Activated naive CD8-positive, alpha-beta T cell treated with anti-CD3 and anti-CD28 coated beads, Interleukin-2, amount 50 U/mL, for 24 hours (primary cell): Measurements from ENCODE around the gene PRELID3B.
A peak's percentile ranks its signal among the peaks of the same experiment; 100 is the strongest.

Experiments
- ATAC-seq: fragments of 150-1000 bp; cut with Tn5 transposase; one replicate; pipeline ENCODE4 v1.10.0; 2021
- DNase-seq: peaks from one replicate; pipeline ENCODE4 v3.0.0; 2021
- H3K27ac Mint-ChIP-seq: one replicate; pipeline ENCODE4 v1.8.0; 2021; ENCODE audit warnings: mild to moderate bottlenecking, mixed read lengths
- H3K27me3 Mint-ChIP-seq: one replicate; pipeline ENCODE4 v1.8.0; 2021; ENCODE audit warnings: mixed read lengths
- H3K36me3 Mint-ChIP-seq: one replicate; pipeline ENCODE4 v1.8.0; 2021; ENCODE audit warnings: low read depth, mixed read lengths
- H3K4me1 Mint-ChIP-seq: one replicate; pipeline ENCODE4 v1.8.0; 2021; ENCODE audit warnings: mixed read lengths
- H3K4me3 Mint-ChIP-seq: one replicate; pipeline ENCODE4 v1.8.0; 2021; ENCODE audit warnings: mild to moderate bottlenecking, moderate library complexity, mixed read lengths
- H3K9me3 Mint-ChIP-seq: one replicate; pipeline ENCODE4 v1.8.0; 2021; ENCODE audit warnings: mixed read lengths

The PRELID3B gene

DNA sequence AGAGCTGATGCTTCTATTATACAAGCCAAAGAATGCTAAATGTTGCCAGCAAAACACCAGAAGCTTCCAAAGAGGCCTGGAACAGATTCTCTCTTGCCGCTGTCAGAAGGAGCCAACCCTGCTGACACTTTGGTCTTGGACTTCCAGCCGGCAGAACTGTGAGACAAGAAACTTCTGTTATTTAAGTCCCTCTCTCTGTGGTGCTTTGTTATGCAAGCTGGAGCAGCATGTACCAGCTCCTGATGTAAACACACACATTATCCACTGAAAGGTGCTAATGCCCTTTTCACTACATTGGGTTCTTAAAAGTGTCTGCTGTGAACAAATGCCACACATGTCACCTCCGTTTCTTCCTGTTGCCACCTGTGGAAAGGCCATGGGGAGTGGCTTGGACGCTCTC lies 25.9 kb upstream of the PRELID3B start:
- no peak for DNase-seq
- Mint-ChIP-seq H3K27ac (no peak overlapping the region), H3K36me3 (no peaks in the 10 kb centered on the region), H3K4me1 (peaks cover 4% of the 10 kb centered on the region), H3K27me3 (peaks cover 22% of the 10 kb centered on the region), H3K4me3 (no peak overlapping the region), H3K9me3 (no peaks in the 10 kb centered on the region)
- ATAC-seq = no peak

DNA sequence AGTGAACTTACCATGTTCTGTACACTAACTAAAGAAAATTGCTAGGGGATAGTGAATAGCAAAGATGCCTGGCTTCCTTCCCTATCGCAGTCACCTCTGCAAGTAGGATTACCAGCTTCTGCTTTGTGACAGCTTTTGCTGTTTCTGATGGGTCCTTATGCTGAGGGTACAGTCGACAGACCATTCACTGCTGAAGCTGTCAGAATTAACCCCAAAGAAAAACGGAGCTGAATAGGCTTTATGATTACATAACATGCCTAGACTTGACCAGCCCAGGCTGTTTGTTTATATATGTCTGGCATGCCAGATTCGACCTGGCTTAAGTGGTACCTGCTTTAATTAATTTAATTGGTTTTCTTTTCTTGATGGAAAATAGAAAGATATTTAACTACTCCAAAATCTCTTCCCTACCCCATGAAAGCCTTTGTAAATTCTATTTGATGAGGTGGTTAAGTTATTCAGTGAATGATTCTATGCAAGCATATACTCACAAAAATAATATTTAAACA lies 21.7 kb upstream of the PRELID3B start:
- H3K36me3 Mint-ChIP-seq = no peaks in the 10 kb centered on the region
- peaks cover 15% of the 10 kb centered on the region for H3K27me3 Mint-ChIP-seq
- no peaks in the 10 kb centered on the region for H3K4me1 Mint-ChIP-seq
- DNase-seq (no peak), ATAC-seq (no peak)
- H3K4me3 Mint-ChIP-seq = no peak overlapping the region
- H3K27ac Mint-ChIP-seq = no peak overlapping the region
- H3K9me3 Mint-ChIP-seq = no peaks in the 10 kb centered on the region

DNA sequence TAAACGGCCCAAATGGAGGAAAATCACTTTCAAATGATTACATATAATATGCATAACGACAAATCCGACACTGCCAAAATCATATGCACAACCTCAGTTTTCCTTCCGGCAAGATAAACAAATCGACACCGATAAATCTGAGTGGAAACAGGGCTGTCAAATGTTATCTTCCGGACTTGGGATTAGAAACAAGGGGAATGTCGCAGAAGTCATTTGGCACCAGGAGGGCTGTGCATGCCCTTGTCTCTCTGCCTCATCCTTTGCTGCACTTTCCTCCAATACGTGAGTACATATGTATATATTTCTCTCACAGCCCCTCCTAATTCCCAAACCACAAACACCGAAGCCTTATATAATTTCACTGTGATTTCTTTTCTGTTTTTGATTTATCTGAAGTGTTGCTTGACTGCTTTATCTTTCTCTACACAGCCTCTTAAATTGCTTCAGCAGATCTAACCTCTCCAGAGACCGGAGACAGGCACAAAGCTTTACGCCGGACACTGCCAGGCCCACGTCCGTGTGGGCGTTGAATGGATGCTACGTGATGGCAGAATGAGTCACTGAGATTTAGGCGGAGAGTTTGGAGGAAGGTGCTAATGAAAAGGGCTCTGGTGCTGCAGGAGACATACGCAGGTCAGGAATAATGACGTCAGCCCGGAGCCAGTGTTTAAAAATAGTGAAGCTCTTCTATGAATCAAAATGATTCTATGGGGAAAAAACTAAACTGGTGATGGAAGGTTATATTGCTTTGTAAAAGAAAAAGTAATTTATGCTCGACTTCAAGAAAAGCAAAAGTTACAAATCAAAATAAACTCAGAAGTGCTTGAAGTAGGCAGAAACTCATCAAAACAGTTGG lies 21.0 kb upstream of the PRELID3B start:
- Mint-ChIP-seq H3K36me3 (no peaks in the 10 kb centered on the region), H3K27ac (no peak overlapping the region), H3K4me3 (no peak overlapping the region), H3K4me1 (no peaks in the 10 kb centered on the region), H3K9me3 (no peaks in the 10 kb centered on the region), H3K27me3 (peaks cover 15% of the 10 kb centered on the region)
- DNase-seq (no peak), ATAC-seq (no peak)

DNA sequence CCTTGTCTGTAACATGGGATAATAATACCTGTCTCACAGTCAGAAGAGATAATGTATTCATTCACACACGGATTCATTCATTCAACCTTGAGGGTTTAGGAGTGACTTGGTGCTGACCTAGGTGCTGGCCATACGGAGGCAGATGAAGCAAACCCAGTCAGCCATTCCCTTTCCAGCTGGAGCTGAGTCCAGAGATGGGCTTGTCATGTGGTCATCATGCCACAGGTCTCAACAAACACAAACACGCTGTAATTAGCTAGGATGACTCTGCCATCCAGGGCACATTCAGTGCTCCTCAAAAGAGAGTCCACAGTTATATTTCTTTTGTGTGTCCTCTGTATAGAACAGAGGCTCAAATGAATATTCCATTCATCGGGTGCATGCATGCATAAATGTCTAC lies 19.5 kb upstream of the PRELID3B start:
- H3K9me3 Mint-ChIP-seq = no peaks in the 10 kb centered on the region
- H3K36me3 Mint-ChIP-seq = no peaks in the 10 kb centered on the region
- H3K27ac Mint-ChIP-seq = no peak overlapping the region
- DNase-seq (no peak), ATAC-seq (no peak)
- no peak overlapping the region for H3K4me3 Mint-ChIP-seq
- H3K27me3 Mint-ChIP-seq = peaks cover 14% of the 10 kb centered on the region
- no peaks in the 10 kb centered on the region for H3K4me1 Mint-ChIP-seq

DNA sequence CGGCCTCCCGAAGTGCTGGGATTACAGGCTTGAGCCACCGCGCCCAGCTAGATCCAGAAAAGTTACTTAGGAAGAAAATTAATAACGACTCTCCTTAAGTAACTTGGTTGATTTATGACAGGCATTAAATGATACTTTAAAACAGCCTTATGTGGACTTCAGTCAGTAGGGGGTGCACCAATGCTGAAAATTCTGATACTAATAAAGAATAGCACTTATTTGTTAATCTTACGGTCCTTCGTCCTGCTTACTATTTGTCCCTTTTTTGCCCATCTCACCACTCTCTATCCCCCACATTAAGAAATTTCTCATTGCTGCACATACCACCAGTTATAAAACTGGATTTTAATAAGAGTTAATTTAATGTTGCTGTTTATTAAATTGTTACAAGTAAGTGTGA lies 12.7 kb upstream of the PRELID3B start:
- no peak overlapping the region for H3K27ac Mint-ChIP-seq
- ATAC-seq = no peak
- no peaks in the 10 kb centered on the region for H3K4me1 Mint-ChIP-seq
- H3K9me3 Mint-ChIP-seq = no peaks in the 10 kb centered on the region
- peaks cover 24% of the 10 kb centered on the region for H3K27me3 Mint-ChIP-seq
- no peak for DNase-seq
- H3K4me3 Mint-ChIP-seq = no peak overlapping the region
- H3K36me3 Mint-ChIP-seq = no peaks in the 10 kb centered on the region

DNA sequence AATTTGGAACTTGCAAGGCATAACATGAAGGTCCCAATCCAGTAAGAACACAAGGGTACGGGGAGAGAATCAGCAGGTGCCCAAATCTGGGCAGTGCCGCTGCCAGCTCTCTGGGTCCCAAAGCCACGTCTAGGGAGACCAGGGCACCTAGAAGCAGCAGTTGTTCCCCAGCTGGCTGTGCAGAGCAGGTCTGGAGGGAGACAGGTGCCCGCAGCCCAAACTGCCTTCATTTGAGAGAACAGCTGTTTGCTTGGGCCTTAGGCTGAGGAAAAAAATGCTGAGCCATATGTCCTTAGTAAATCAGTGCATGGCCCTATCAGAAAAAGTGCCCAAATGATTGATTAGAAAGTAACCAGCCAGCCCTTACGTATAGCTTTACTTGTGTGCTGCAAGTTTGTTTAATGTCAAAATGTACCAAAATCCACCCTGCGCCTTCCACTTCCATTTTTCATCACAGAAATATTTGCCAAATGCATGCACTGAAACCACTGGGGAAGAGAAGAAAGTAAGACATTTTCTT lies 9.1 kb upstream of the PRELID3B start:
- no peak overlapping the region for H3K27ac Mint-ChIP-seq
- ATAC-seq (no peak), DNase-seq (no peak)
- peaks cover 15% of the 10 kb centered on the region for H3K4me1 Mint-ChIP-seq
- H3K9me3 Mint-ChIP-seq = no peaks in the 10 kb centered on the region
- no peak overlapping the region for H3K4me3 Mint-ChIP-seq
- peaks cover 20% of the 10 kb centered on the region for H3K27me3 Mint-ChIP-seq
- H3K36me3 Mint-ChIP-seq = no peaks in the 10 kb centered on the region

DNA sequence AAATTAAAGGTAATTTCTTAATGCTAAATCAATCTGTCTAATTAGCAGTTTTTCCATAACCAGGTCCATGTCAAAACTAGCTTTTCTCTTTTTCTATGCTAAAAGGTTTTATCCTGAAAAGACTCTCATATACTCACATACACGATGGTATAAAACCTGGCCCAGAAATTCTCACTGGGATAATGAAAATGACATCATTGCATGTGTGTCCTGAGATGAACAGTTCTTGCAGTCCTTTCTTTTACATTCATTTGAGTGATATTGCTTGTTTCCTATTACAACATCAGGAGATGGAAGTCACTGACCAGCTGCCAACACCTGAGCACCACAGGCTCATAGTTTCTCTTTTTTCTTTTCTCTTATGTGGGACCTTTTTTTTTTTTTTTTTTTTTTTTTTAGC lies 7.9 kb upstream of the PRELID3B start:
- no peak for ATAC-seq
- H3K27ac Mint-ChIP-seq = no peak overlapping the region

DNA sequence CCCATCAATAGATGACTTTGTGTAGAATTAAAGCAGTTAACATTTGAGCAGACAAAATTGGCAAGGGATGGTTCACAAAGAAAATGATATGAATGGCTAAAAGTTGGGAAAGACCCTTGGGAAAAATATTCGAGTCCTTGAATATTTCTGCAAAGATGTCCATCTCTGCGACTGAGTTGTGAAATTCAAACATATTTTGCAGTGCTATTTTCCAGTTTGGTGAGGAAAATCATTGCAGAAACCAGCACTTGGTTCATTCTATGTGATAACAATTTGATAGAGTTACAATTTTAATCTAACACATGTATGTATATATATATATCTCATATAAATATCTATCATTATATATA lies 6.1 kb upstream of the PRELID3B start:
- DNase-seq (no peak), ATAC-seq (no peak)
- Mint-ChIP-seq H3K9me3 (no peaks in the 10 kb centered on the region), H3K4me1 (peaks cover 31% of the 10 kb centered on the region), H3K27ac (no peak overlapping the region), H3K36me3 (no peaks in the 10 kb centered on the region), H3K27me3 (peaks cover 17% of the 10 kb centered on the region), H3K4me3 (no peak overlapping the region)

More for the DNA sequence above, 7.9 kb upstream of the PRELID3B start:
- H3K36me3 Mint-ChIP-seq = no peaks in the 10 kb centered on the region
- no peaks in the 10 kb centered on the region for H3K9me3 Mint-ChIP-seq
- peaks cover 20% of the 10 kb centered on the region for H3K4me1 Mint-ChIP-seq
- DNase-seq = no peak
- H3K27me3 Mint-ChIP-seq = peaks cover 20% of the 10 kb centered on the region
- no peak overlapping the region for H3K4me3 Mint-ChIP-seq

DNA sequence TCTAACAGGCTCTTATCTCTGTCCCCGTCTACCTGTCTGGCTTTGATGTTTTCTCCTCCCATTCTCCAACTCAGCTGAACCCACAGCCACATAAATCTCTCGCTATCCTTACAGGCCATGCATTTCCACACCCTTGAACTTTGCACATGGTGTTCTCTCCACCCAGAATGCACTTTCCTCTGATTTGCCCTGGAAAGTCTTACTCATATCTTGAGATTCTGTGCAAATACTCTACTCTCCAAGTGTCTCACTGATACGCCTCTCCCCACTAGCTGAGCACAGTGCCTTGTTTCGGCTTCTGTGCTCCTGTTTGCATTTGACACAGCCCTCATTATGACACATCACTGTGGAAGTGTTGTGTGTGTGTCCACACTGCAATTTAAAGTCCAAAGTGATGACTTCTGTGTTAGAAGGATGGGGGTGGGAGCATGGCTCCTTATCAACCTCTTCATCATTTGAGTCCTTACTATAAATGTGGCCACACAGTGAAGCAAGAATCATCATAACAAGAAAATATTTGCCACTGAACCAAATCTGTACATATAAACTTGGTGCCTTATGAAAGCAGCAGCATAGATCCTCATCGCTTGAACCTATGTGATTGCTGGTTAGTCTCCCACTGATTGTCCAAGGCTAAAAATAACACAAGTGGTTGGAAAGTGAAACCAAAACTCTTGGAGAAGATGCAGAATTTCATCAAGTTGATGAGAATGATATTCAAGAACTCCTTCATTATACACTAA lies 5.5 kb upstream of the PRELID3B start:
- peak overlapping the region; percentile 30 for H3K27ac Mint-ChIP-seq
- ATAC-seq (peak; percentile 53), DNase-seq (no peak)
- peaks cover 36% of the 10 kb centered on the region for H3K4me1 Mint-ChIP-seq
- H3K4me3 Mint-ChIP-seq = no peak overlapping the region
- H3K36me3 Mint-ChIP-seq = no peaks in the 10 kb centered on the region
- H3K27me3 Mint-ChIP-seq = peaks cover 17% of the 10 kb centered on the region
- H3K9me3 Mint-ChIP-seq = no peaks in the 10 kb centered on the region

DNA sequence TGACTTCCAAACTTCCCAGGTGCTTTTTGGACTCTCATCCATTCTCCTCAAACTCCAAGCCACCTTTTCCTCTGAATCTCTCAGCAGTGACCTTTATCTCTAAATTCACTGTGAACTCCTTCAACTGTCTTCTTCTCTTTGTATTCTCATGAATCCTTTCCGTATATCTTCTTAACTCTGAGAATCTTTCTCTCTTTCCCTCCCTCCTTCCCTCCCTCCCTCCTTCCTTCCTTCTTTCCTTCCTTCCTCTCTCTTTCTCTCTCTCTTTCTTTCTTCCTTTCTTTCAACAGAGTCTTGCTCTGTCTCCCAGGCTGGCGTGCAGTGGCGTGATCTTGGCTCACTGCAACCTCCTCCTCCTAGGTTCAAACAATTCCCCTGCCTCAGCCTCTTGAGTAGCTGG lies 4.3 kb upstream of the PRELID3B start:
- Mint-ChIP-seq H3K4me1 (peaks cover 39% of the 10 kb centered on the region), H3K36me3 (no peaks in the 10 kb centered on the region), H3K27me3 (peaks cover 9% of the 10 kb centered on the region), H3K4me3 (no peak overlapping the region), H3K27ac (no peak overlapping the region), H3K9me3 (no peaks in the 10 kb centered on the region)
- DNase-seq = no peak
- ATAC-seq = no peak

DNA sequence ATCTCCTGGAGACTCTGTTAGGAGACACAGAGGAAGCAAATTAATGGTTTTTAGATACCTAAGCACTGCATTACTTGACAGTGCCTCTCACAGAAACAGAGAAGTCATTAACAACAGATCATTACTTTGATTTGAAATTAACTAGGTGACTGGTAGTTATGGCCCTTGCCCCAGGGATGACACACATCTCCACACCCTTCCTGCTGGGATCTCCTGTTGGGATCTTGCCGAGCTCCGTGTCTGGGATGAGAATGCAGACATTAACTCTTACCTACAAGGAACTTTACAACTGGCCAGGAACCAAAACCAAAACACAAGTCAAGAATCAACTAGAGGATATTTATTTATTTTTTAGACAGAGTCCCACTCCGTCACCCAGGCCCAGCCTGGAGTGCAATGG lies 2.2 kb upstream of the PRELID3B start:
- Mint-ChIP-seq H3K4me1 (peaks cover 55% of the 10 kb centered on the region), H3K27me3 (no peaks in the 10 kb centered on the region), H3K27ac (no peak overlapping the region), H3K9me3 (no peaks in the 10 kb centered on the region), H3K36me3 (peaks cover 16% of the 10 kb centered on the region), H3K4me3 (no peak overlapping the region)
- ATAC-seq (no peak), DNase-seq (no peak)

DNA sequence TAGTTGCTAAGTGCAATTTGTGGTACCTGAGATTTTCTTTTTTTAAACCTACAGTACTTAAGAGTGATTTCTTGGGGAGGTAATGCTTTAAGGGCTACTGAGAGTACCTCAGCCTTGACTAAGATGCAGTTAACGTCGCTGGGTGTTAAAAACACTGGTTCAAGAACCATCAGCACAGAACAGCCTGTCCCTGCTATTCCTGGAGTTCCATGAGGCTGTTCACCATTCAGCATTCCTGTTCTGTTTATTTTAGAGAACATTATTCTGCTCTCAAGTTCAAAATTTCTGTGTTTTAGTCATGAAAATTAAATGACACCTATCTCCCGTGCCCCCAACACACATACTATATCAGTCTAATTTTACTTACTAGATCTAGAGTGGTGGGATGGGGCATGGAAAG lies 1.7 kb upstream of the PRELID3B start:
- peaks cover 20% of the 10 kb centered on the region for H3K36me3 Mint-ChIP-seq
- H3K9me3 Mint-ChIP-seq = no peaks in the 10 kb centered on the region
- ATAC-seq (no peak), DNase-seq (no peak)
- H3K27ac Mint-ChIP-seq = no peak overlapping the region
- H3K27me3 Mint-ChIP-seq = no peaks in the 10 kb centered on the region
- no peak overlapping the region for H3K4me3 Mint-ChIP-seq
- H3K4me1 Mint-ChIP-seq = peaks cover 60% of the 10 kb centered on the region

DNA sequence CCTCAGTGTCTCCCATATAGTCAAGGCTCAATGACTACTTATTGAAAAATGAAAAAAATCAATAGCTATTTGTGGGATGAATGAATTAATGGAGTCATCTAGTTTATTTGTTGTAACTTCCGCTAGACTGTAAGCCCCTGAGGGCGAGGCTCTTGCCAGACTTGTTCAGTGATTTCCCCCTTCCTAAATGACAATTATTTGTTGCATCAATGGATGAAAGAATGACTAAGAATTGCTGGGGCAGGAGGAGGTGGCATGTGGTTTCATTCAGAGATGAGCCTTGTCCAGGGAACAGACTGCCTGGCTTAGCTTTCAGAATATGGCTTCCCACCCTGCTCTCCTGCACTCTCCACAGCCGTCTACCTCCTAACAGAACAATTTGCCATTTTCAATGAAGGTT lies 1.1 kb upstream of the PRELID3B start:
- peak overlapping the region; percentile 71 for H3K4me3 Mint-ChIP-seq
- H3K36me3 Mint-ChIP-seq = peaks cover 25% of the 10 kb centered on the region
- ATAC-seq = no peak
- DNase-seq = peak; percentile 20
- no peaks in the 10 kb centered on the region for H3K27me3 Mint-ChIP-seq
- H3K9me3 Mint-ChIP-seq = no peaks in the 10 kb centered on the region
- H3K27ac Mint-ChIP-seq = peak overlapping the region; percentile 84
- H3K4me1 Mint-ChIP-seq = peaks cover 65% of the 10 kb centered on the region

DNA sequence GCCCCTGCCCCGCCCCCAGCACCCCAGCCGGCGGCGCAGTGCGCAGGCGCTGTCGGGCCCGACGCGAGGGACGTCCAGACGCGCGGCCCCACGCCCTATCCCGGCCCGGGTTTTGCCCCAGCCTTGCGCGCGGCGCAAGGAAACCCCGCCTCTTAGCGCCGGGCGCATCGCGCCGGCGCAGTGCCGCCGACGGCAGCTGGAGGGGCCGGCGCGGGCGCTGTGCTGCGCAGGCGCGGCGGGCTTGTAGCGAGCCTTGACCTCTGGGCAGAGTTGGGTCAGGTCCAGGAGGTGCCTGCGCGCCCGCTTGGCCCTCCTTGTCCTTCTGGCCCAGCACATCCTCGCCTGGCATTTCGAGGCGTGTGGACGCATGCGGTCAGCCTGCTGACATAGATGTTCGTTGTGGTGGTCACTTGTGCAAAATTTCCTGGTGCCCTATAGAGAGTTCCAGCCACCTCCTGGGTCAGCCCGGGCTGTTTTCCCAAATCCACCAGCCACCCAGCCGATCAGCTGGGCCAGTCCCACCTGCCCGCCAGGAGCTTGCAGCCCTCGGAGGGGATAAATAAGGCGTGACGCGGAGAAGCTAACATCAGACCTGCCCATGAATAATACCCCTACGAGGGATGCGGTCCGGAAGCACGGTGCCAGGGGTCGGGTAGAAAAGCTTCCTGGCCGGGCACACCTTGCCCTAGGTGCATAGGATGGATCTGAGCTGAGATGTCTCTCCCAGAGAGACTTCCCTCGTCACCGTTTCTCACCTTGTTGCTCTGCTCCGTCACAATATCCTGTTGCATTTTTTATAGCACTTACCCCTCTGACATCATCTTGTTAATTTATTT lies 428 bp upstream of the PRELID3B start:
- Mint-ChIP-seq H3K27ac (peak overlapping the region; percentile 92), H3K27me3 (no peaks in the 10 kb centered on the region), H3K4me1 (peaks cover 63% of the 10 kb centered on the region), H3K9me3 (no peaks in the 10 kb centered on the region), H3K36me3 (peaks cover 32% of the 10 kb centered on the region), H3K4me3 (peak overlapping the region; percentile 82)
- peak; percentile 96 for ATAC-seq
- DNase-seq = peak; percentile 96
